Measurements from ENCODE around the gene MGMT. TPM values are rescaled to one million over a fixed set of nuclear protein-coding genes. Genes with fewer than 3 reads are reported as not detected.

The MGMT gene
- total and polyA plus RNA-seq, 2 of the 4 experiments (the other 2 are of a cell fraction): 11.5 to 17.8 TPM

DNA sequence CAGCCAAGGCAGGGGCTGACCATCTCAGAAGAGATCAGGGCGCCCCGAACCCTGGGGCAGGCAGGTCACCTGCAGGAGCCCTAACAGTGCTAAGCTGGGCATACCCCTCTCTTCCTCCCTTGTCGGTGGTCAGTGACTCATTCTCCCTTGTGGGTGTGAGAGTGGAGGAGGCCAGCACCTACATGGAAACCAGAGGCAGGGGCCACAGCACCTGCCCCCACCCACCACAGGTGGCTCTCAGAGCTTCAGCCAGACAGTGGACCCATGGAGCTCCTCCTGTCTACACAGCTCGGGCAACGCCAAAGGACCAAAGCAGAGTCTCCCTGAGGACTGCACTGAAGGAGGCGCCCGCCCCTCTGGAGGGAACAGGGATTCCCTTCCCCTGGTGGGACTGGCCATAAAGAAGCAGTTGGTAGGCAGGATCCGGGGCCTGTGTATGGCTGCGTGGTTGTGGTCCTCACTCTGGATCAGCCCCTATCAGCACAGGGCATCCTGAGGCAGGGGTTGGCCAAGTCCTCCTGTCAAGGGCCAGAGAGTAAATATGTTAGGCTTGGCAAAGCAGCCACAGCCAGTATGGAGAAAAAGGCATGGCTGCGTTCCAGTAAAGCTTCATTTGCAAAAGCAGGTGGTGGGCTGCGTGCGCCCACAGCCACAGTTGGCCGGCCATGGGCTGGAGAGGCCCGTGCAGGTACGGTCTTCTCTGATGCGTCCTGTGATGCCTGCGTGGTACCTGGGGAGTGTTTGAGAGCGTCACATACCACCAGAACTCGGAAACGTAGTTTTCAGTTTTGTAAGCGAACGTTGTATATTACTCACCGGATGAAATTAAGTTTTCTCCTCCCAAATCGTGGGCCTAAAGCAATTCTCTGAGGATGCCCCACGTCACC lies 298.9 kb downstream of the MGMT start:
- no peaks in the 10 kb centered on the region for H3K36me3 ChIP-seq (ENCODE audit: control insufficient read depth, insufficient read depth, low read length)
- ChIA-PET POLR2A (ENCODE audit: unreplicated experiment) (no interaction called here), CTCF (no interaction called here)
- 98% methylated on average over 11 of the region's 25 CpGs; no CpG with 5 or more reads in 1 of the 2 experiments for WGBS, 2 experiments (ENCODE audit: extremely low coverage in 2 of 2, insufficient read length in 1 of 2)
- H3K27ac ChIP-seq (ENCODE audit: insufficient read depth, low read length): no peak overlapping the region
- no TSS peak for BruUV-seq (replicated peaks)
- H3K79me1 ChIP-seq (ENCODE audit: low read depth in 1 of 2, low read length in 2 of 2): no peaks in the 10 kb centered on the region
- H2BK5ac ChIP-seq (ENCODE audit: low read depth, low read length, poor library complexity, severe bottlenecking): no peak overlapping the region
- H4K20me1 ChIP-seq (ENCODE audit: insufficient read depth, low read length): no peaks in the 10 kb centered on the region
- no peaks in the 10 kb centered on the region for H3K27me3 ChIP-seq (ENCODE audit: control insufficient read depth, insufficient read depth, low read length)
- no peak overlapping the region for H4K91ac ChIP-seq (ENCODE audit: insufficient read depth, low read depth, low read length)
- intact Hi-C loops (cut with micrococcal nuclease) (no loop called here), dilution Hi-C loops (cut with HindIII; ENCODE audit: low sequenced_read_pairs, unreplicated experiment) (no loop called here), in situ Hi-C loops (cut with MboI; ENCODE audit: low sequenced_read_pairs) (no loop called here)
- no peak overlapping the region for H3K14ac ChIP-seq (replicated peaks; ENCODE audit: low read depth, low read length)
- H2BK120ac ChIP-seq (ENCODE audit: low read depth, low read length): no peak overlapping the region
- H2AFZ ChIP-seq (replicated peaks; ENCODE audit: low read length, poor library complexity): no peak overlapping the region
- H3K4me2 ChIP-seq (ENCODE audit: low read depth, low read length): no peak overlapping the region
- H3K4ac ChIP-seq (ENCODE audit: low read depth, low read length): no peak overlapping the region
- no peak overlapping the region for H3K56ac ChIP-seq (ENCODE audit: extremely low read depth, insufficient read depth, low read length)
- H4K5ac ChIP-seq (ENCODE audit: low read depth, low read length): no peak overlapping the region
- no peaks in the 10 kb centered on the region for H3K4me1 ChIP-seq (ENCODE audit: control insufficient read depth, insufficient read depth, low read length)
- H3K23ac ChIP-seq (ENCODE audit: low read depth, low read length): no peak overlapping the region
- H2BK20ac ChIP-seq (ENCODE audit: low read depth, low read length): no peak overlapping the region
- H3K18ac ChIP-seq (ENCODE audit: low read depth, low read length): no peak overlapping the region
- H3K9me3 ChIP-seq (ENCODE audit: control insufficient read depth, insufficient read depth, low read length): peaks cover 26% of the 10 kb centered on the region
- H3K9ac ChIP-seq (ENCODE audit: low read depth, low read length): no peak overlapping the region
- no peak overlapping the region for H4K8ac ChIP-seq (ENCODE audit: low read depth in 2 of 2, low read length in 2 of 2)
- DNase-seq (no peak), ATAC-seq (ENCODE audit: low read depth) (no peak)
- H3K9me1 ChIP-seq (ENCODE audit: insufficient read depth, low read length): no peaks in the 10 kb centered on the region
- H3K4me3 ChIP-seq (ENCODE audit: insufficient read depth, low read depth, low read length): no peak overlapping the region
- no peak overlapping the region for H2BK15ac ChIP-seq (ENCODE audit: low read depth, low read length)
- H2AK9ac ChIP-seq (replicated peaks; ENCODE audit: low read depth, low read length, poor library complexity): no peak overlapping the region
- H2AK5ac ChIP-seq (ENCODE audit: low read depth, low read length): no peak overlapping the region
- no peak for TF ChIP-seq ELK1 (IDR thresholded peaks at IDR 0.05; ENCODE audit: borderline replicate concordance, low read depth, low read length)
- TF ChIP-seq BHLHE40 (IDR thresholded peaks at IDR 0.05; ENCODE audit: low read depth, low read length): no peak
- TF ChIP-seq, protein P1, sequence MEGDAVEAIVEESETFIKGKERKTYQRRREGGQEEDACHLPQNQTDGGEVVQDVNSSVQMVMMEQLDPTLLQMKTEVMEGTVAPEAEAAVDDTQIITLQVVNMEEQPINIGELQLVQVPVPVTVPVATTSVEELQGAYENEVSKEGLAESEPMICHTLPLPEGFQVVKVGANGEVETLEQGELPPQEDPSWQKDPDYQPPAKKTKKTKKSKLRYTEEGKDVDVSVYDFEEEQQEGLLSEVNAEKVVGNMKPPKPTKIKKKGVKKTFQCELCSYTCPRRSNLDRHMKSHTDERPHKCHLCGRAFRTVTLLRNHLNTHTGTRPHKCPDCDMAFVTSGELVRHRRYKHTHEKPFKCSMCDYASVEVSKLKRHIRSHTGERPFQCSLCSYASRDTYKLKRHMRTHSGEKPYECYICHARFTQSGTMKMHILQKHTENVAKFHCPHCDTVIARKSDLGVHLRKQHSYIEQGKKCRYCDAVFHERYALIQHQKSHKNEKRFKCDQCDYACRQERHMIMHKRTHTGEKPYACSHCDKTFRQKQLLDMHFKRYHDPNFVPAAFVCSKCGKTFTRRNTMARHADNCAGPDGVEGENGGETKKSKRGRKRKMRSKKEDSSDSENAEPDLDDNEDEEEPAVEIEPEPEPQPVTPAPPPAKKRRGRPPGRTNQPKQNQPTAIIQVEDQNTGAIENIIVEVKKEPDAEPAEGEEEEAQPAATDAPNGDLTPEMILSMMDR (conservative IDR thresholded peaks at IDR 0.05; ENCODE audit: low read depth, low read length): no peak
- TF ChIP-seq MXI1 (IDR thresholded peaks at IDR 0.05; ENCODE audit: borderline replicate concordance, low read depth, low read length): no peak
- TF ChIP-seq CHD1 (IDR thresholded peaks at IDR 0.05; ENCODE audit: low read depth, low read length): no peak
- no peak for TF ChIP-seq POLR2A (IDR thresholded peaks at IDR 0.05; ENCODE audit: low read depth, low read length)
- TF ChIP-seq, protein P2, sequence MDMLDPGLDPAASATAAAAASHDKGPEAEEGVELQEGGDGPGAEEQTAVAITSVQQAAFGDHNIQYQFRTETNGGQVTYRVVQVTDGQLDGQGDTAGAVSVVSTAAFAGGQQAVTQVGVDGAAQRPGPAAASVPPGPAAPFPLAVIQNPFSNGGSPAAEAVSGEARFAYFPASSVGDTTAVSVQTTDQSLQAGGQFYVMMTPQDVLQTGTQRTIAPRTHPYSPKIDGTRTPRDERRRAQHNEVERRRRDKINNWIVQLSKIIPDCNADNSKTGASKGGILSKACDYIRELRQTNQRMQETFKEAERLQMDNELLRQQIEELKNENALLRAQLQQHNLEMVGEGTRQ (IDR thresholded peaks at IDR 0.05; ENCODE audit: low read depth, low read length): no peak
- TF ChIP-seq MAFK (IDR thresholded peaks at IDR 0.05; ENCODE audit: low read depth, low read length): no peak
- TF ChIP-seq MAZ (IDR thresholded peaks at IDR 0.05; ENCODE audit: borderline replicate concordance, low read depth, low read length): no peak
- no peak for TF ChIP-seq CEBPB (IDR thresholded peaks at IDR 0.05; ENCODE audit: low read depth, low read length)
- no peak for TF ChIP-seq NFE2L2 (IDR thresholded peaks at IDR 0.05; ENCODE audit: low read depth, low read length)
- TF ChIP-seq SMC3 (IDR thresholded peaks at IDR 0.05; ENCODE audit: low read depth, low read length): no peak
- TF ChIP-seq FOS (IDR thresholded peaks at IDR 0.05; ENCODE audit: low read depth, low read length): no peak
- TF ChIP-seq RCOR1 (IDR thresholded peaks at IDR 0.05; ENCODE audit: insufficient replicate concordance, low read length): no peak
- no peak for TF ChIP-seq RAD21 (IDR thresholded peaks at IDR 0.05; ENCODE audit: low read length)

Data from IMR-90 (cell line).